LNCaP clone FGC (cell line): Measurements from ENCODE around the gene CFAP161.

Experiments used
- DNase-seq: peaks from one replicate; pipeline ENCODE4 v3.0.0-alpha.2; 2011; ENCODE audit warnings: low read depth
- H3K4me3 ChIP-seq: 2 replicates; pipeline ENCODE4 v1.5.1; 2011; ENCODE audit warnings: mild to moderate bottlenecking, low read depth, low read length, control low read depth
- TF ChIP-seq, protein P1 (sequence below): IDR thresholded peaks from 2 replicates; pipeline ENCODE4 v1.5.1; 2012; ENCODE audit warnings: mild to moderate bottlenecking; ENCODE audit not compliant: control insufficient read depth, insufficient read depth; ENCODE audit errors: extremely low read depth

The CFAP161 gene

GRCh38 chr15:81165535-81165934, 31.5 kb downstream of the CFAP161 start:
- TF ChIP-seq, protein P1, sequence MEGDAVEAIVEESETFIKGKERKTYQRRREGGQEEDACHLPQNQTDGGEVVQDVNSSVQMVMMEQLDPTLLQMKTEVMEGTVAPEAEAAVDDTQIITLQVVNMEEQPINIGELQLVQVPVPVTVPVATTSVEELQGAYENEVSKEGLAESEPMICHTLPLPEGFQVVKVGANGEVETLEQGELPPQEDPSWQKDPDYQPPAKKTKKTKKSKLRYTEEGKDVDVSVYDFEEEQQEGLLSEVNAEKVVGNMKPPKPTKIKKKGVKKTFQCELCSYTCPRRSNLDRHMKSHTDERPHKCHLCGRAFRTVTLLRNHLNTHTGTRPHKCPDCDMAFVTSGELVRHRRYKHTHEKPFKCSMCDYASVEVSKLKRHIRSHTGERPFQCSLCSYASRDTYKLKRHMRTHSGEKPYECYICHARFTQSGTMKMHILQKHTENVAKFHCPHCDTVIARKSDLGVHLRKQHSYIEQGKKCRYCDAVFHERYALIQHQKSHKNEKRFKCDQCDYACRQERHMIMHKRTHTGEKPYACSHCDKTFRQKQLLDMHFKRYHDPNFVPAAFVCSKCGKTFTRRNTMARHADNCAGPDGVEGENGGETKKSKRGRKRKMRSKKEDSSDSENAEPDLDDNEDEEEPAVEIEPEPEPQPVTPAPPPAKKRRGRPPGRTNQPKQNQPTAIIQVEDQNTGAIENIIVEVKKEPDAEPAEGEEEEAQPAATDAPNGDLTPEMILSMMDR = no peak
- DNase-seq = no peak

GRCh38 chr15:81166636-81167305, 32.7 kb downstream of the CFAP161 start:
- TF ChIP-seq, protein P1 = no peak
- no peak for DNase-seq
- H3K4me3 ChIP-seq = no peak overlapping the region

More at GRCh38 chr15:81165535-81165934, 31.5 kb downstream of the CFAP161 start:
- no peak overlapping the region for H3K4me3 ChIP-seq

DNA sequence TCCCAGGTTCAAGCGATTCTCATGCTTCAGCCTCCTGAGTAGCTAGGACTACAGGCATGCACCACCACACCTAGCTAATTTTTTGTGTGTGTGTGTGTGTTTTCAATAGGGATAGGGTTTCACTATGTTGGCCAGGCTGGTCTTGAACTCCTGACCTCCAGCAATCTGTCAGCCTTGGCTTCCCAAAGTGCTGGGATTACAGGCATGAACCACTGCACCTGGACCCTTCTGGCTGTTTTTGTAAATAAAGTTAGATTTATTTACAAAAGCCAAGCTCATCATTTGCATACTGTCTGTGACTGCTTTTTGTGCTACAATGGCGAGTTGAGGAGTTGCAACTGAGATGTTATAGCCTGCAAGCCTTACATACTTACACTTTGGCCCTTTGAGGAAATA, 34.1 kb downstream of the CFAP161 start:
- H3K4me3 ChIP-seq = no peak overlapping the region
- TF ChIP-seq, protein P1 = no peak
- DNase-seq = no peak

GRCh38 chr15:81168644-81169043, 34.6 kb downstream of the CFAP161 start:
- TF ChIP-seq, protein P1 = no peak
- no peak overlapping the region for H3K4me3 ChIP-seq
- DNase-seq = no peak

GRCh38 chr15:81170511-81170910, 36.4 kb downstream of the CFAP161 start:
- no peak for DNase-seq
- TF ChIP-seq, protein P1 = no peak
- no peak overlapping the region for H3K4me3 ChIP-seq

- H3K4me3 ChIP-seq = no peak overlapping the region
- TF ChIP-seq, protein P1 = no peak
- DNase-seq = no peak
Measured at GRCh38 chr15:81171286-81171685, 37.2 kb downstream of the CFAP161 start.
